Activated CD8-positive, alpha-beta memory T cell treated with anti-CD3 and anti-CD28 coated beads for 36 hours (primary cell): ENCODE results near the gene SPATS2. TPM values are rescaled to one million over a fixed set of nuclear protein-coding genes. Genes with fewer than 3 reads are reported as not detected.

Source experiments
- CTCF ChIA-PET: fragments of 350-600 bp; sonication (Branson Sonifier 250); formaldehyde crosslinking; loops from one replicate; lab custom pipeline; 2021; ENCODE audit warnings: antibody characterized with exemption; lab: Charles Lee
- POLR2A ChIA-PET: fragments of 350-600 bp; sonication (Branson Sonifier 250); formaldehyde crosslinking; loops from one replicate; lab custom pipeline; 2021; ENCODE audit warnings: antibody characterized with exemption; lab: Charles Lee
- total RNA-seq, 2 experiments: library from RNA; stranded (reverse); gene quantifications; one replicate each; pipeline ENCODE4 v1.2.3, GENCODE V29; 2021

SPATS2 gene
- total RNA-seq, 2 experiments from 2014 or later = 9.6 to 11.7 TPM

GRCh38 chr12:49345051-49345824 lies 22.0 kb upstream of the SPATS2 start:
- CTCF ChIA-PET = interaction anchor here (0.9 to 4.5 kb wide), 3 partner anchors 13 to 54 kb away, joined by 3 to 62 read pairs (median 36); partner anchors contain the start of gene PRPH
- POLR2A ChIA-PET = no interaction called here

GRCh38 chr12:49345825-49346658 lies 21.2 kb upstream of the SPATS2 start:
- POLR2A ChIA-PET = no interaction called here
- CTCF ChIA-PET = interaction anchor here (0.6 to 4.5 kb wide), 9 partner anchors 11 to 260 kb away, joined by 3 to 62 read pairs (median 12); partner anchors contain the start of genes PRPH and TROAP

- POLR2A ChIA-PET = no interaction called here
- CTCF ChIA-PET = interaction anchor here (0.6 to 4.5 kb wide), 19 partner anchors 8 to 275 kb away, joined by 3 to 62 read pairs (median 6); partner anchors contain the start of genes PRPH, SPATS2 and TROAP
Observed at GRCh38 chr12:49346659-49347310, 20.5 kb upstream of the SPATS2 start, which contains the start of gene DNAJC22. Gene DNAJC22, plus strand, starts transcription at chr12:49346888. Its CDS starts 1,985 bp downstream, at chr12:49348873.

GRCh38 chr12:49347311-49348193 lies 19.7 kb upstream of the SPATS2 start:
- ChIA-PET POLR2A (no interaction called here), CTCF (interaction anchor here (0.6 to 4.5 kb wide), 33 partner anchors 9 to 367 kb away, joined by 3 to 62 read pairs (median 4); partner anchors contain the start of genes C1QL4, PRPH, SPATS2 and TROAP)

- ChIA-PET POLR2A (no interaction called here), CTCF (interaction anchor here (1.1 to 4.5 kb wide), 6 partner anchors 9 to 171 kb away, joined by 4 to 62 read pairs (median 12); partner anchors contain the start of gene PRPH)
Observed at GRCh38 chr12:49348781-49349180, 18.5 kb upstream of the SPATS2 start.

- ChIA-PET POLR2A (no interaction called here), CTCF (interaction anchor here (2.1 to 4.5 kb wide), 3 partner anchors 9 to 165 kb away, joined by 10 to 62 read pairs (median 15); partner anchors contain the start of gene PRPH)
Observed at GRCh38 chr12:49349266-49349665, 18.0 kb upstream of the SPATS2 start.

GRCh38 chr12:49352351-49352750 lies 14.9 kb upstream of the SPATS2 start:
- ChIA-PET POLR2A (no interaction called here), CTCF (interaction anchor here (0.6 to 2.4 kb wide), 5 partner anchors 10 to 162 kb away, joined by 3 to 10 read pairs (median 4); partner anchors contain the start of gene C1QL4)

- ChIA-PET CTCF (interaction anchor here (1.9 kb wide), 1 partner anchor 66 kb away, joined by 8 read pairs; no protein-coding TSS in a partner anchor), POLR2A (no interaction called here)
Observed at GRCh38 chr12:49355913-49356312, 11.3 kb upstream of the SPATS2 start.

GRCh38 chr12:49357103-49357678 lies 10.1 kb upstream of the SPATS2 start:
- ChIA-PET POLR2A (interaction anchor here (2.8 kb wide), 1 partner anchor 10 kb away, joined by 9 read pairs; the partner anchor contains the start of gene SPATS2), CTCF (interaction anchor here (0.8 to 6.6 kb wide), 11 partner anchors 8 to 288 kb away, joined by 3 to 73 read pairs (median 8); partner anchors contain the start of genes DNAJC22 and SPATS2)

GRCh38 chr12:49358483-49359141 lies 8.7 kb upstream of the SPATS2 start:
- ChIA-PET POLR2A (interaction anchor here (0.5 to 2.8 kb wide), 2 partner anchors 8 to 180 kb away, joined by 4 to 9 read pairs; partner anchors contain the start of gene SPATS2), CTCF (interaction anchor here (0.5 to 6.6 kb wide), 32 partner anchors 8 to 649 kb away, joined by 3 to 73 read pairs (median 4); partner anchors contain the start of genes DNAJC22, SPATS2 and TROAP)

- CTCF ChIA-PET = interaction anchor here (0.7 to 6.6 kb wide), 8 partner anchors 10 to 666 kb away, joined by 3 to 73 read pairs (median 6); partner anchors contain the start of gene DNAJC22
- POLR2A ChIA-PET = no interaction called here
Observed at GRCh38 chr12:49359671-49360070, 7.6 kb upstream of the SPATS2 start.

- POLR2A ChIA-PET = interaction anchor here (0.6 kb wide), 1 partner anchor 152 kb away, joined by 3 read pairs; no protein-coding TSS in a partner anchor
Observed at GRCh38 chr12:49362077-49362476, 5.2 kb upstream of the SPATS2 start.

GRCh38 chr12:49364989-49365388 lies 2.3 kb upstream of the SPATS2 start:
- POLR2A ChIA-PET = no interaction called here

More at GRCh38 chr12:49362077-49362476, 5.2 kb upstream of the SPATS2 start:
- CTCF ChIA-PET = interaction anchor here (1.0 to 6.6 kb wide), 2 partner anchors 19 to 152 kb away, joined by 3 to 73 read pairs; no protein-coding TSS in a partner anchor

GRCh38 chr12:49365542-49365941 lies 1.7 kb upstream of the SPATS2 start:
- CTCF ChIA-PET = interaction anchor here (1.2 to 1.3 kb wide), 2 partner anchors 18 to 22 kb away, joined by 4 read pairs; no protein-coding TSS in a partner anchor

More at GRCh38 chr12:49364989-49365388, 2.3 kb upstream of the SPATS2 start:
- CTCF ChIA-PET = interaction anchor here (1.2 to 1.3 kb wide), 2 partner anchors 17 to 22 kb away, joined by 4 read pairs; no protein-coding TSS in a partner anchor

GRCh38 chr12:49366096-49366651 lies 1.1 kb upstream of the SPATS2 start:
- CTCF ChIA-PET = interaction anchor here (0.6 to 2.1 kb wide), 9 partner anchors 8 to 300 kb away, joined by 3 to 14 read pairs (median 4); no protein-coding TSS in a partner anchor
- POLR2A ChIA-PET = interaction anchor here (0.6 to 1.7 kb wide), 11 partner anchors 8 to 375 kb away, joined by 3 to 16 read pairs (median 5); partner anchors contain the start of genes PRPF40B, TMBIM6 and TUBA1B

More at GRCh38 chr12:49365542-49365941, 1.7 kb upstream of the SPATS2 start:
- POLR2A ChIA-PET = interaction anchor here (1.2 kb wide), 1 partner anchor 205 kb away, joined by 3 read pairs; no protein-coding TSS in a partner anchor
